ENCODE results near the gene RAB5A.

The RAB5A gene

GRCh38 chr3:19994796-19995195 lies 47.9 kb downstream of the RAB5A start:
- no peak for DNase-seq (ENCODE audit: low spot score)
- no peak for TF ChIP-seq CTCF (IDR thresholded peaks at IDR 0.05; ENCODE audit: extremely low read depth, insufficient read depth, missing control alignments)
- in situ Hi-C loops (cut with MboI; ENCODE audit: low pct_unique_long_range_greater_than_20kb, low sequenced_read_pairs, unreplicated experiment) = no loop called here

GRCh38 chr3:19997502-19997901 lies 50.6 kb downstream of the RAB5A start:
- no peak for DNase-seq (ENCODE audit: low spot score)
- no peak for TF ChIP-seq CTCF (IDR thresholded peaks at IDR 0.05; ENCODE audit: extremely low read depth, insufficient read depth, missing control alignments)
- in situ Hi-C loops (cut with MboI; ENCODE audit: low pct_unique_long_range_greater_than_20kb, low sequenced_read_pairs, unreplicated experiment) = no loop called here

GRCh38 chr3:20001932-20002331 lies 55.0 kb downstream of the RAB5A start:
- no peak for TF ChIP-seq CTCF (IDR thresholded peaks at IDR 0.05; ENCODE audit: extremely low read depth, insufficient read depth, missing control alignments)
- DNase-seq (ENCODE audit: low spot score) = no peak
- in situ Hi-C loops (cut with MboI; ENCODE audit: low pct_unique_long_range_greater_than_20kb, low sequenced_read_pairs, unreplicated experiment) = no loop called here

- no peak for DNase-seq (ENCODE audit: low spot score)
- no peak for TF ChIP-seq CTCF (IDR thresholded peaks at IDR 0.05; ENCODE audit: extremely low read depth, insufficient read depth, missing control alignments)
- in situ Hi-C loops (cut with MboI; ENCODE audit: low pct_unique_long_range_greater_than_20kb, low sequenced_read_pairs, unreplicated experiment) = no loop called here
Measured at GRCh38 chr3:20007960-20008359, 61.1 kb downstream of the RAB5A start.

- TF ChIP-seq CTCF (IDR thresholded peaks at IDR 0.05; ENCODE audit: extremely low read depth, insufficient read depth, missing control alignments) = no peak
- in situ Hi-C loops (cut with MboI; ENCODE audit: low pct_unique_long_range_greater_than_20kb, low sequenced_read_pairs, unreplicated experiment) = no loop called here
- no peak for DNase-seq (ENCODE audit: low spot score)
Measured at GRCh38 chr3:20008646-20009045, 61.7 kb downstream of the RAB5A start.

- no peak for DNase-seq (ENCODE audit: low spot score)
- in situ Hi-C loops (cut with MboI; ENCODE audit: low pct_unique_long_range_greater_than_20kb, low sequenced_read_pairs, unreplicated experiment) = no loop called here
- no peak for TF ChIP-seq CTCF (IDR thresholded peaks at IDR 0.05; ENCODE audit: extremely low read depth, insufficient read depth, missing control alignments)
Measured at GRCh38 chr3:20012164-20012563, 65.3 kb downstream of the RAB5A start, which contains the start of gene PP2D1. TSS of gene PP2D1 (minus strand) at chr3:20012264. CDS start at chr3:20012072, 192 bp downstream.

- in situ Hi-C loops (cut with MboI; ENCODE audit: low pct_unique_long_range_greater_than_20kb, low sequenced_read_pairs, unreplicated experiment) = no loop called here
- DNase-seq (ENCODE audit: low spot score) = no peak
- no peak for TF ChIP-seq CTCF (IDR thresholded peaks at IDR 0.05; ENCODE audit: extremely low read depth, insufficient read depth, missing control alignments)
Measured at GRCh38 chr3:20013396-20013795, 66.5 kb downstream of the RAB5A start.
